LHCN-M2 (cell line): ENCODE data around the gene CEACAM6. TPM values are rescaled to one million over a fixed set of nuclear protein-coding genes. Genes with fewer than 3 reads are reported as not detected.

Experiments
- DNase-seq: peaks from one replicate; pipeline ENCODE4 v3.0.0-alpha.2; 2012; ENCODE audit warnings: low read depth
- total RNA-seq: library from RNA; depleted of rRNA; stranded (reverse); fragments of >200 nt; gene quantifications from 2 replicates; pipeline ENCODE4 v1.2.3, GENCODE V29; 2014; rRNA removed

The CEACAM6 gene
- total RNA-seq, 1 experiment from 2014 or later, result not detected

DNA sequence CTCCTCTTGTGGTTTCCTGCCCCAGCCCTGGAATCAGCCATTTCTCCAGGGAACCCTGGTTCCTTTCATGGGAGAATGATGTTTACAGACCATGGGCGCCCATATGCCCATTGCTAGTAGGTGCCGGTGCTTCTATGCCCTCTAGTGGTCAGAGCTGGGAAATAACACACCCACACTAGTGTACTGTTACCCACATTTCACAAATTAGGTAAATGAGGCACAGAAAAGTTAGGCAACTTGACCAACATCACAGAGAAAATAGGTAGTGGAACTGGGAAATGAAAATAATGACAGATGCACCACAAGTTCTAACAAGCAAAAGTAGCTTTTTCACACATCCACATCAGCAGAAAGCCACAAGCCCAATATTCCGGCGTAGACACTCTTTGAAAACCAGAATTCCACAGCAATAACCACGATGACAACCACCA lies 39.7 kb downstream of the CEACAM6 start:
- DNase-seq, result peak; percentile 30

DNA sequence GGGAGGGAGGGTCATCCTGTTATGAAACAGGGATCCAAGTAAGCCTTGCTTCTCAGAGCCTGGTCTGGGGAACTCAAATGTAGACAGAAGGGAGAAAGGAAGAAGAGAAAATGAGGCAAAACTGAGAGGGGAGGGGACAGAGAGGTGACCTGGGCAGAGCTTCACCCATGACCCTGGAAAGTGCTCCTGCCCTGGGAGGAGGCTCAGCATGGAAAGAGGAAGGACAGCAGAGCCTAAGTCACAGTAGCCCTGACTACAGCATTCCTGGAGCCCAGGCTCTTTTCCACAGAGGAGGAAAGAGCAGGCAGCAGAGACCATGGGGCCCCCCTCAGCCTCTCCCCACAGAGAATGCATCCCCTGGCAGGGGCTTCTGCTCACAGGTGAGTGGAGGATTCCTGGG lies 41.0 kb downstream of the CEACAM6 start, which contains the start of gene CEACAM3:
Gene CEACAM3, plus strand, starts transcription at position 226 of the 400 bp plus-strand sequence. Its CDS starts 91 bp downstream, at position 317.
- no peak for DNase-seq

DNA sequence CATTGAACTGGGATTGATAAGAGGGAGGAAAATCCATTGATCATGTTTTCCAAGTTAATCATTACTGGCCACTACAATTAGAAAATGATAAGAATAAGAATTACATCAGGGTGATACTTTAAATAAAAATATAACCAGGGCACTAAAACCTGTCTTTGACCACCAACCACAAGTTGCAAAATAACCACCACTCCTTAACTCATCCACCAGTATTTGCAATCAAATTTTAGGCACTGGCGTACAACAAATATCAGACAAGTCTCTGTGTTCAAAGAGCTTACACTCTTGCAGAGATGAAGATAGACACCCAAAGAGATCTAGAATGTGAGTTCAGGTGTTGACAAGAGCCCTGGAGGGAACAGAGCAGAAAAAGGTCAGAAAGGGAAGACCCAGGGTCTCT lies 41.6 kb downstream of the CEACAM6 start:
- no peak for DNase-seq

DNA sequence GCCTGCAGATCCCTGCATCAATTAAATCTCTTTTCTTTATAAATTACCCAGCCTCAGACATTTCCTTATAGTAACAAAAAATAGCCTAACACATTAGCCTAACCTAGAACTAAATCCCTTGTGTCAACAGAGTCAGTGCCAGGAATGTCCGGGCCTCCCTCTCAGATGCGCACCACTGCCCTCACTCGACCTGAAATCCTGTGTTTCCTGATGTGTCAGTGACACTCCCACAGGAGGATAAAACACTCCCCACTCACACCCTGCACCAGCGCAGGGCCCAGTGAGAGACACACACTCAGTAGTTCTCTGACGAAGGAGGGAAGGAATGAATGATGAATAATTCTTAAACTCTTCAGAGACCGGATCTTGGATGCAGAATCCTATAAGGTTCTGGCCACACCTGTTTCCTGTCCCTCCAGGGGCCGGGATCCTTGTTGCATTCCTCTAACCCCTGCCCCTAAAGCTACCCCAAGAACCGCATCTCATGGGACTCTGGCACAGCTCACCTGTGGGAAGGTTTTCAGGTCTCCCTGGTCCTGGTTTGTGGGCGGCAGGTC lies 44.2 kb downstream of the CEACAM6 start:
- no peak for DNase-seq

DNA sequence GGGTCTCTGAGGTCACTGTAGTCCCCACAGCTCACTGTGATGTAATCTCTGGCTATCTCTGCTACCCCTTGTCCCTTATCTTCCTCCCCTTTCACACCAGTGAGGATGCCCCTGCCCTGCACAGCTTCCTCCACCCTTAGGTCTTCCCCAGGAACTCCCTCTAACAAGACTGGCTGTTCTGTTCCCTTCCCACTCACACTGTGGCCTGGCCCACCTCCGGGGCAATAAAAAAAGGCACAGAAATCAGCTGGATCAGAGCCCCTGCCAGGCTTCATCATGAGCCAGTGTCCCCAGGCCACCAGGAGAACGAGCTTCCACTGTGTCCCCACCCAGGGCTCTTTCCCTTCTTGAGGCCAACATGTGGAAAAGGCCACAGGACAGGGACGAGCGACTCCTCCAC lies 45.7 kb downstream of the CEACAM6 start:
- DNase-seq, result no peak

DNA sequence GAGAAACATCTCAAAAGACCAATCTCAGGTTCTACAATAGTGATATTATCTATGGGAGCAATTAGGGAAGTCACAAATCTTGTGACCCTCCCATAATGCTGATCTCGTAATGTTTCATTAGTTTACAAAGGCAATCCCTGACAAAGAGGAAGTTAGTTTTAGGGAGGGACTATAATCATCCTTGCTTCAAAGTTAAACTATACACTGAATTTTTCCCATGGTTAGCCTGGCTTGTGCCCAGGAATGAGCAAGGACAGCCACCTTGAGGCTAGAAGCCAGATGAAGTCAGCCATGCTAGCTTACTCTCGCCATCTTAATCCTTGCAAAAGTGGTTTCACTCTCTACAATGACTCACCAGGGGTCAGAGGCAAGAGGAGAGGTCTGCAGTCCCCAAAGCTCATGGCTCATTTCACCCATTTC lies 46.5 kb downstream of the CEACAM6 start:
- DNase-seq, result no peak

DNA sequence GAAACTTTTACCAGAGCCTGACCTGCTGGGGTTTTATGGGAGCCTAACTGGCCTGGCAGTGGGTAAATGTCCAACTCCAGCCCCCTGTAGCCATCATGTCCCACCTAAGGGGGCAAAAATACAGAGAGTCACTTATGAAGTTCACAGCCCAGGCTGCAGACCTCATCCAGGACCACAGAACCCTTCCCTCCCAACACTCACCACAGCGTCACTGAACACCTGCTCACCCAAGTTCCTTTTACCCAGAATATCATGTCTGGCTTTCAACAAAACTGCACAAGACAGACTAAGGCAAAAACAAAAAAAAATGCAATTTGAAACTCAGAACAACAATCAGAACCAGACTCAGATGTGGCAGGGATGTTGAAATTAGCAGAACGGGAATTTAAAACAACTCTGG lies 47.4 kb downstream of the CEACAM6 start:
- DNase-seq, result no peak

DNA sequence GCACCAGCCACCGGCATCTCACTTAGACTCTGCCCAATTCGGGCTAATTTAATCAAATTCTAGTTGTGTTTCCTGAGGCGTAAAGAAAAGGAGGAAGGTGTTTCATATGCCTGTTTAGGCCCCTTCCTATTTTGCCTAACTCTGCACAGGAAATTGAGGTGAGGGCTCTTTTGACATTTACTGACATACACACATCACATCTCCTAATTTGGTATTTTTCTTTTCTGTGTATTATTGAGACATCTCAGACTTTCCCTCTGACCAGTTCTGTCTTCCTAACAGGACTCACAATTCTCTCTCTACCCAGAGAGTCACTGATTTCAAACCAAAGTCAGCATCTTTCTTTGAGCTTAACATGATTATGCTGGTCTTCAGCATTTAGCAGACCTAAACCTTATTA lies 49.0 kb downstream of the CEACAM6 start:
- DNase-seq, result no peak

DNA sequence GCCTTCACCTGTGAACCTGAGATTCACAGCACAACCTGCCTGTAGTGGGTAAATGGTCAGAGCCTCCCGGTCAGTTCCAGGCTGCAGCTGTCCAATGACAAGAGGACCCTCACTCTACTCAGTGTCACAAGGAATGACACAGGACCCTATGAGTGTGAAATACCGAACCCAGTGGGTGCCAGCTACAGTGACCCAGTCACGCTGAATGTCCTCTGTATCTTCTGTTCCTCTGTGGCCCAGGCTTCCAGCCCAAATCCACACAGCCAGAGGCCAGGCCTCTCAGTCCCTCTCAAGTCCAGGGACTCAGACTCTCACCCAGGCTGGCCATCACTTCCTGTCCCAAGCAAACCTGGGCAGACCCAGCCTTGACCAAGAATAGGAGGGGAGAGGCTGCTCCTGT lies 51.8 kb downstream of the CEACAM6 start:
- no peak for DNase-seq

DNA sequence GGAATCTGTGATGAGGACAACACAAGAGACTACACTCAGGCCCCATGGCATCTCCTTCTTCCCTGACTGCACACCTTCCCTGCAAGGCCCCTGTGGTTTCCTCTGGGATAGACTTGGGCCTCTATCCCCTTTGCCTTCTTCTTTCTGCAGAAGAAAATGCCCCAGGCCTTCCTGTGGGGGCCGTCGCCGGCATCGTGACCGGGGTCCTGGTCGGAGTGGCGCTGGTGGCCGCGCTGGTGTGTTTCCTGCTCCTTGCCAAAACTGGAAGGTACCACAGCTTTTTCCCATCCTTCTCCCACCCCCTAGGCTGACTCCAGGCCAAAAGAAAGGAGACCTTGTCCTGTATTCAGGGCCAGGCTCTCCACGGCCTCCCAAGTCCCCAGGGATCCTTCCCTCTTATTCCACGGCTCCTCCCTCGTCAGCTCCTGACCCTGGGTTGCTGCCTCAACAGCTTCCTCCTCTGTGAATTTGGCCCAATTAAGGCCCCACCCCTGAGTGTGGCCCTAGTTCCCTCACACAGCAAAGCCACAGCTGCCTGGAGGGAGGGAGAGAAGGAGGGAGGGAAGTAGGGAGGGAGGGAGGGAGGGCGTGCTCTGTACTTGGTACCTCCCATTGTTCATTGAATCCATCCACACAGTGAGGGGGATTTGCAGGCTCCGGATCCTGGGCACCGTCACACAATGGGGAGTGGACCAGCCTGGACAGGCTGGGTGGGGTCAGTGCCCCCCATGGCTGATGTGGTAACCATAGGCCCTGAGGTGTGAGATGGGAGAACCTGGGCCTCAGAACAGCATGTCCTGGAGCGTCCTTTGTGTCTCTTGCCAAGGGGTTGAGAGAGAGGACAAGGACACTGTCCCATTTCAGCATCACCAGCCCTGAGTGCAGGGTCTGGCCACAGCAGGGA lies 53.6 kb downstream of the CEACAM6 start:
- DNase-seq, result no peak

DNA sequence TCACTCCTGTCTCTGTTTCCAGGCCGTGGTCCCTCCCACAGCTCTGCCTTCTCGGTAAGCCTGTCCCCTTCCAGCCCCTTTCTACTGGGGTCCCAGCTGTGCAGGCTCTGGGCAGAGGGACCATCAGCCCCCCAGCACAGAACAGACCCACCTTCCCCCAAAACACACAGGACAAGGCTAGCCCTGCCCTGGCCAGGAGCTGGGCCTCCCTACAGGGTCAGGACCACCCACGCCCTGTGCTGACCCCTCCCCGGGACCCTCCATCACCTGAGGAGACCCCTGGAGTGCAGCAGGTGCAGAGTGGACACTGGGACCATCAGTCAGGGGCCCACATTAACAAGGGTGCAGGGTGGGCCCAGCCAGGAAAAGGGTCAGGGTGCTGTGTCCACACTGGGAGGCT lies 55.0 kb downstream of the CEACAM6 start:
- DNase-seq, result no peak

DNA sequence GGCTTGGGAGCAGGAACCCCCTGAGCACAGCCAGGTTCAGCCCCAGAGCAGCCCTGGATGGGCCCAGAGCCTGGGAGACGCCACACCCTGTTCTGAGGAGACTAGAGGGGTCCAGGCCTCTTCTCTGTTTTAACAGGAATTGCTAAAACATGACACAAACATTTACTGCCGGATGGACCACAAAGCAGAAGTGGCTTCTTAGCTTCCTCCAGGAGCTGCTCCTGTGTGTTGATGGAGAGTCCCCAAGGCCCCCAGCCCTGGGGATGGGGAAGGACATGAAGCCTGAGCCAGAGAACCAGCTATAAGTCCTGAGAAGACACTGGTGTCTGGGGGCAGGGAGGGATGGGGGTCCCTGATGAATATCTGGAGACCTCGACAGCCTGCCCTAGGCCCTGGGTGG lies 55.7 kb downstream of the CEACAM6 start:
- DNase-seq, result no peak

DNA sequence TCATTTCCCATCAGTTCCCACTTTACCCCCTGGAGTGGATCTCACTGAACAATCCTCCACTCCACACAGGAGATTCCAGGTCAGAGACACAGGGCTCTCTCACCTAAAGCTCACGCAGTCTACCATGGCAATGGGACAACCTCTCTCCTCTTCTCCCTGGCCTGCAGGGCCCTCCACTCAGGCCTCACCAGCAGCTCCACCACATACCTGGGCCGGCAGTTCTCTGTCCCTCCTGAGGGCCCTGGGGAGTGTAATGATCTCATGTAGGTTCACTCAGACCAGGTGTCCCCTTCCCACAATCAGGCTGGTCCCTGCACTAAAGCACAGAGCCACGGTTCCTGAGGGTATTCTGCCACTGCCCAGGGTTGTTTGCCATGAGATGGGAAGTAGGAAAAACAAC lies 56.7 kb downstream of the CEACAM6 start:
- no peak for DNase-seq

DNA sequence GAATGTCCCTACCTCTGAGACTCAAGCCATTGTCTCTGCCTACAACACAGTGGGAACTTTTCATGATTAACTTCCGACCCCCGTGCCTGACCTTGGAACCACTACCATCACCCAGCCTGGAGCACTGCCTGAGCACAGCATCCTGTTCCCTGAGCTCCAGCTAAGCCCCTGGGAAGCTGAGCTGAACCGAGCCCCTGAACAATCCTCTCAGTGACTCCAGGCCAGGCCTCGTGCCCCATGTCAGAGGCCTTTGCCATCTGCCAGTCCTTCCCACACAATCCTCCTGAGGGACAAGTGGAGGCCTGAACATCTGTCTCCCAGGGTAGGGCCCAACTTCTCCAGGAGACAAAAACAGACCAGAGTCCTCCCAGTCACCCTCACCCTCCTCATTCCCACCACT lies 58.6 kb downstream of the CEACAM6 start:
- no peak for DNase-seq

DNA sequence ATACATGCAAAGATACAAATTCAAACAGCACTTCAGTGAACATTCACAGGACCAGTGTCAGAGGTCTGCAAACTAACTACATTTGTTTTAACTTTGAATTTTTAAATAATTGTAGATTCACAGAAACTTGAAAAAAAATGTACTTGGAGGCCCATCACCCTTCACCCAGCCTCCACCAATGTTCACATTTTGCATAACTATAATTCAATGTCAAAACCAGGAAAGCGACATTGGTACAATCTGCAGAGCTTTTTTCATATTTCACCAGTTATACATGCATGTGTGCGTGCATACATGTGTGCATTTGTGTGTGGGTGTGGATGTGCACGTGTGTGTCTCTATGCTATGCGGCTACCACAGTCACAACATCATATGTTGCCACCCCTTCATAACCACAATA lies 60.0 kb downstream of the CEACAM6 start:
- no peak for DNase-seq

DNA sequence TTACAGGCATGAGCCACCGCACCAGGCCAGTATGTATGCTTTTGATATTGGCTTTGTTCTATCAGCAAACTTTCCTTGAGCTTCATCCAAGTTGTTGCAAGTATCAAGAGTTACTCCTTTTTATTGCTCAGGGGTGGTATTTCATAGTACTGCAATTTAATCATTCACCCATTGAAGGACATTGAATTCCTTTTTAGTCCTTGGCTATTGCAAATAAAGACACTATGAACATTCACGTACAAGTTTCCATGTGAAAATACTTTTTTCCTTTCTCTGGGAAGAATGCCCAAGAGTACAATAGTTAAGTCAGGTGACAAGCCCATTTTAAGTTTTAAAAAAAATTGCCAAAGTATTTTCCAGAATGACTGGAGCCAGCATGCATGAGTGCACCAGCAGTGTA lies 61.4 kb downstream of the CEACAM6 start:
- DNase-seq, result no peak

DNA sequence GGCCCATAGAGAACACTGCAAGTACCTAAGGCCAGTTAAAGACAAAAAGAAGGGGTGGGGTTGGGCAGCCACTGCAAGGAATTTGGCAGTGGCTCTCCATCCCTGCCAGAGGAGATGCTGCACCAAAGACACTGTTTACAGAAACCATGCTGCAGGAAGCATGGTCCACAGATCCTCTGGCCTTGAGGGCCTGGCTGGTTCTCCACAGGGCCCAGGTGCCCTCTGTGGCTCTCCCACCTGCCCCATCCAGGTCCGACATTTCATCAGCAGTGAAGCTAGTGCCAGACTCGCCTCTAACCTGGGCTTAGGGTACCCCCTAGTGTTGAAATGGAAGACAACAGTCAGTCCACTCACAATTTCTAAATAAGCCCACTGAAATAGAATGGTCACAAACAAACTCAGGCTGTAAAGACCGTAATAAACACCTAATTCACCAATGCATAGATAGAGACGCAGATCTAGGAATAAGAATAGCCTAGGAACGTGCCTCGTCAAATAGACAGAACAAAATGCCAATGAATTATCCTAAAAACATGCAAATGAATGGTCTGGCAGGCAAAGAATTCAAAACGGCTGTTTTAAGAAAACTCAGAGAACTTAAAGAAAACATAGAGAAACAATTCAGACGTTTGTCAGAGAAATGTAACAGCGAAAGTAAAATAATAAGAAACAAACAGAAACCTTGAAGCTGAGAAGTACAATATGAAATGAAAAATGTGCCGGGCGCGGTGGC lies 65.8 kb downstream of the CEACAM6 start:
- DNase-seq, result peak; percentile 13

Other genes starting within 250 kb of the CEACAM6 start
- gene CEACAM21, start 179.4 kb upstream of the CEACAM6 start, total RNA-seq, result not detected in 2 replicates
- gene CEACAM4, start 128.5 kb upstream of the CEACAM6 start, total RNA-seq, result not detected in 2 replicates
- gene CEACAM7, start 67.3 kb upstream of the CEACAM6 start, total RNA-seq, result not detected in 2 replicates
- gene CEACAM5, start 46.9 kb upstream of the CEACAM6 start, total RNA-seq, result not detected in 2 replicates
- not detected in 2 replicates for gene CEACAM3, start 41.1 kb downstream of the CEACAM6 start, total RNA-seq
- gene LYPD4, start 89.2 kb downstream of the CEACAM6 start, total RNA-seq, result not detected in 2 replicates
- not detected in 2 replicates for gene DMRTC2, start 89.5 kb downstream of the CEACAM6 start, total RNA-seq
- gene RPS19, start 104.7 kb downstream of the CEACAM6 start, total RNA-seq, result 610 and 611 TPM in 2 replicates
- 0.23 and 0.64 TPM in 2 replicates for gene CD79A, start 121.7 kb downstream of the CEACAM6 start, total RNA-seq
- 58.2 and 68.2 TPM in 2 replicates for gene ARHGEF1, start 127.7 kb downstream of the CEACAM6 start, total RNA-seq
- not detected in 2 replicates for gene ERFL, start 172.9 kb downstream of the CEACAM6 start, total RNA-seq
- 174 and 241 TPM in 2 replicates for gene RABAC1, start 203.8 kb downstream of the CEACAM6 start, total RNA-seq
- 0.19 and 0.40 TPM in 2 replicates for gene ATP1A3, start 238.7 kb downstream of the CEACAM6 start, total RNA-seq